H4 (cell line): ENCODE measurements around the gene KPRP. TPM values are rescaled to one million over a fixed set of nuclear protein-coding genes. Genes with fewer than 3 reads are reported as not detected.
A peak's percentile ranks its signal among the peaks of the same experiment; 100 is the strongest.

Source experiments
- DNase-seq: peaks from one replicate; pipeline ENCODE4 v3.0.0-alpha.2; 2015; ENCODE audit warnings: low spot score
- total RNA-seq: library from RNA; depleted of rRNA; stranded (reverse); fragments of >200 nt; shearing (Covaris generic); gene quantifications from 2 replicates; pipeline ENCODE4 v1.2.3, GENCODE V29; 2014; rRNA removed

Gene KPRP
- total RNA-seq, 1 experiment from 2014 or later: not detected

- DNase-seq: no peak
Observed at GRCh38 chr1:152770411-152770810, 12.6 kb downstream of the KPRP start.

GRCh38 chr1:152774875-152775274 lies 17.1 kb downstream of the KPRP start, which contains the start of gene LCE1F:
Gene LCE1F, plus strand, starts transcription at chr1:152775140. Its CDS starts 1,232 bp downstream, at chr1:152776372.
- DNase-seq: peak; percentile 2

GRCh38 chr1:152776361-152776760 lies 18.5 kb downstream of the KPRP start:
- DNase-seq: peak; percentile 0

- DNase-seq: peak; percentile 10
Observed at GRCh38 chr1:152777510-152778137, 19.8 kb downstream of the KPRP start.

- peak; percentile 1 for DNase-seq
Observed at GRCh38 chr1:152783095-152783494, 25.3 kb downstream of the KPRP start.

GRCh38 chr1:152786077-152786476 lies 28.3 kb downstream of the KPRP start, which contains the start of gene LCE1E:
Gene LCE1E, plus strand, starts transcription at chr1:152786257. Its CDS starts 1,043 bp downstream, at chr1:152787300.
- peak; percentile 1 for DNase-seq

GRCh38 chr1:152795686-152796085 lies 37.9 kb downstream of the KPRP start:
- DNase-seq: no peak

GRCh38 chr1:152796421-152796820 lies 38.6 kb downstream of the KPRP start, which contains the start of gene LCE1D:
Gene LCE1D, plus strand, starts transcription at chr1:152796721. Its CDS starts 1,074 bp downstream, at chr1:152797795.
- DNase-seq: no peak

- peak; percentile 1 for DNase-seq
Observed at GRCh38 chr1:152801333-152801732, 43.5 kb downstream of the KPRP start.

GRCh38 chr1:152806576-152806975 lies 48.8 kb downstream of the KPRP start, which contains the start of gene LCE1C:
Gene LCE1C, minus strand, starts transcription at chr1:152806651. Its CDS starts 1,173 bp downstream, at chr1:152805478.
- no peak for DNase-seq

GRCh38 chr1:152811050-152811449 lies 53.2 kb downstream of the KPRP start:
- peak; percentile 1 for DNase-seq

Other genes with a start within 250 kb of the KPRP start
- gene LCE5A, start 247.2 kb upstream of the KPRP start, total RNA-seq: not detected in 2 replicates
- gene CRCT1, start 243.5 kb upstream of the KPRP start, total RNA-seq: not detected in 2 replicates
- gene LCE3E, start 191.2 kb upstream of the KPRP start, total RNA-seq: not detected in 2 replicates
- gene LCE3D, start 177.5 kb upstream of the KPRP start, total RNA-seq: not detected in 2 replicates
- not detected in 2 replicates for gene LCE3C, start 157.8 kb upstream of the KPRP start, total RNA-seq
- gene LCE3B, start 144.2 kb upstream of the KPRP start, total RNA-seq: not detected in 2 replicates
- not detected in 2 replicates for gene LCE3A, start 134.9 kb upstream of the KPRP start, total RNA-seq
- not detected in 2 replicates for gene LCE2D, start 94.6 kb upstream of the KPRP start, total RNA-seq
- gene LCE2C, start 82.7 kb upstream of the KPRP start, total RNA-seq: not detected in 2 replicates
- not detected in 2 replicates for gene LCE2B, start 71.9 kb upstream of the KPRP start, total RNA-seq
- gene LCE2A, start 59.7 kb upstream of the KPRP start, total RNA-seq: not detected in 2 replicates
- gene LCE4A, start 49.9 kb upstream of the KPRP start, total RNA-seq: not detected in 2 replicates
- gene LCE1F, start 17.1 kb downstream of the KPRP start, total RNA-seq: not detected in 2 replicates
- not detected in 2 replicates for gene LCE1E, start 28.2 kb downstream of the KPRP start, total RNA-seq
- gene LCE1D, start 38.7 kb downstream of the KPRP start, total RNA-seq: not detected in 2 replicates
- not detected in 2 replicates for gene LCE1C, start 48.6 kb downstream of the KPRP start, total RNA-seq
- gene LCE1B, start 53.9 kb downstream of the KPRP start, total RNA-seq: not detected in 2 replicates
- not detected in 2 replicates for gene LCE1A, start 69.4 kb downstream of the KPRP start, total RNA-seq
- gene LCE6A, start 84.8 kb downstream of the KPRP start, total RNA-seq: not detected in 2 replicates
- not detected in 2 replicates for gene LCE7A, start 102.0 kb downstream of the KPRP start, total RNA-seq
- not detected in 2 replicates for gene SMCP, start 120.3 kb downstream of the KPRP start, total RNA-seq
- not detected in 2 replicates for gene IVL, start 150.5 kb downstream of the KPRP start, total RNA-seq
- gene SPRR5, start 189.2 kb downstream of the KPRP start, total RNA-seq: not detected in 2 replicates
- gene SPRR4, start 212.6 kb downstream of the KPRP start, total RNA-seq: not detected in 2 replicates
- gene SPRR1A, start 226.1 kb downstream of the KPRP start, total RNA-seq: not detected in 2 replicates
- not detected in 2 replicates for gene SPRR3, start 243.7 kb downstream of the KPRP start, total RNA-seq